Aorta (tissue), 5 donors: ENCODE measurements around the gene E2F3. TPM values are rescaled to one million over a fixed set of nuclear protein-coding genes. Genes with fewer than 3 reads are reported as not detected.
A peak's percentile ranks its signal among the peaks of the same experiment; 100 is the strongest.

Experiments
- ATAC-seq: fragments of 200-7000 bp; cut with Tn5 transposase; one replicate; pipeline ENCODE4 v1.9.1; 2022; ENCODE audit warnings: moderate library complexity; ENCODE audit not compliant: low FRiP score
- DNase-seq, 2 donors: peaks; one replicate each; pipeline ENCODE4 v3.0.0-alpha.2; 2020
- H3K27ac ChIP-seq, 2 donors: one replicate each; pipeline ENCODE4 v1.5.1; 2013; ENCODE audit warnings: low read length in 2 of 2, mild to moderate bottlenecking in 2 of 2, moderate library complexity in 2 of 2, control low read depth in 1 of 2, inconsistent platforms in 1 of 2, low read depth in 1 of 2
- H3K27me3 ChIP-seq, 2 donors: one replicate each; pipeline ENCODE4 v1.6.1; 2013; ENCODE audit warnings: control low read depth in 1 of 2, low read length in 1 of 2, mild to moderate bottlenecking in 1 of 2, moderate library complexity in 1 of 2; ENCODE audit not compliant: insufficient read depth in 2 of 2, control insufficient read depth in 1 of 2
- H3K36me3 ChIP-seq, 2 donors: one replicate each; pipeline ENCODE4 v1.6.1; 2013; ENCODE audit warnings: control low read depth in 1 of 2, low read length in 1 of 2, mild to moderate bottlenecking in 1 of 2; ENCODE audit not compliant: insufficient read depth in 2 of 2, control insufficient read depth in 1 of 2
- H3K4me1 ChIP-seq, 2 donors: one replicate each; pipeline ENCODE4 v1.6.1; 2013; ENCODE audit warnings: low read length in 2 of 2, control low read depth in 1 of 2, mild to moderate bottlenecking in 1 of 2, moderate library complexity in 1 of 2; ENCODE audit not compliant: insufficient read depth in 2 of 2, control insufficient read depth in 1 of 2
- H3K4me3 ChIP-seq, 2 donors: one replicate each; pipeline ENCODE4 v1.5.1; 2013; ENCODE audit warnings: low read length in 2 of 2, control low read depth in 1 of 2, mild to moderate bottlenecking in 1 of 2
- H3K9me3 ChIP-seq: one replicate; pipeline ENCODE4 v1.6.1; 2013; ENCODE audit warnings: mild to moderate bottlenecking, low read length; ENCODE audit not compliant: control insufficient read depth
- WGBS, 2 donors: extraction: QIAGEN DNeasy Blood & Tissue Kit; methylation state at CpG; one replicate each; pipeline ENCODE4 v1.1.7; 2013; 5-methylcytosine and 5-hydroxymethylcytosine counted together
- intact Hi-C, 2 donors: fragments of 100-400 bp; cut with DNase I; formaldehyde crosslinking; loops; one replicate each; pipeline versions ENCODE4 v1.14.2 to v1.15.0; 2022
- polyA plus RNA-seq, 2 donors: library from polyadenylated mRNA; stranded (reverse); fragments of 200-250 nt; gene quantifications; one replicate each; pipeline ENCODE4 v1.2.3, GENCODE V29; 2013
- total RNA-seq, 2 donors: library from RNA; stranded (reverse); fragmentation: NEBNext Ultra II Directional; extraction: Animal tissue kit (Norgen Biotek cat#: 25700); gene quantifications; one replicate each; pipeline ENCODE4 v1.2.1, GENCODE V29; 2021
- donor health status: healthy with polysubstance abuse.
- donor health status: Bipolar disorder and iron deficiency.
- donor health status: DM: no; HTN: no; CAD: no.
- donor health status: DM: no; HTN: no; CAD: no.
- donor health status: DM: yes; HTN: yes; CAD: no.

Gene E2F3
- total and polyA plus RNA-seq, 4 donors: 3.3 to 15.5 (median 10.2) TPM

- ATAC-seq (no peak), DNase-seq (no peak)
- Histone ChIP-seq H3K4me3 (no peak overlapping the region), H3K27me3 (no peaks in the 10 kb centered on the region), H3K36me3 (no peaks in the 10 kb centered on the region), H3K27ac (no peak overlapping the region), H3K4me1 (no peaks in the 10 kb centered on the region), H3K9me3 (no peaks in the 10 kb centered on the region)
- intact Hi-C loops: no loop called here
- 89 to 92% methylated on average over 2 of the region's 2 CpGs for WGBS, 2 donors
Observed at GRCh38 chr6:20433929-20434328, 32.2 kb downstream of the E2F3 start.

- Histone ChIP-seq H3K9me3 (no peaks in the 10 kb centered on the region), H3K36me3 (no peaks in the 10 kb centered on the region), H3K4me1 (no peaks in the 10 kb centered on the region), H3K4me3 (no peak overlapping the region), H3K27ac (no peak overlapping the region), H3K27me3 (no peaks in the 10 kb centered on the region)
- WGBS, 2 donors: 96 to 99% methylated on average over 6 of the region's 6 CpGs
- ATAC-seq (no peak), DNase-seq (no peak)
- intact Hi-C loops: loop anchor here in 1 of 2 donors (5.0 kb wide), 1 partner anchor 32 kb away; the partner anchor contains the start of gene E2F3
Observed at GRCh38 chr6:20434766-20435165, 33.1 kb downstream of the E2F3 start.

- Histone ChIP-seq H3K27ac (no peak overlapping the region), H3K9me3 (no peaks in the 10 kb centered on the region), H3K36me3 (no peaks in the 10 kb centered on the region), H3K27me3 (no peaks in the 10 kb centered on the region), H3K4me3 (no peak overlapping the region), H3K4me1 (no peaks in the 10 kb centered on the region)
- intact Hi-C loops: loop anchor here in 1 of 2 donors (5.0 kb wide), 1 partner anchor 34 kb away; the partner anchor contains the start of gene E2F3
- ATAC-seq: no peak
- 95 to 98% methylated on average over 2 of the region's 2 CpGs for WGBS, 2 donors
- no peak for DNase-seq
Observed at GRCh38 chr6:20436719-20437118, 35.0 kb downstream of the E2F3 start.

- Histone ChIP-seq H3K27ac (no peak overlapping the region), H3K4me1 (no peaks in the 10 kb centered on the region), H3K9me3 (no peaks in the 10 kb centered on the region), H3K4me3 (no peak overlapping the region), H3K36me3 (no peaks in the 10 kb centered on the region), H3K27me3 (no peaks in the 10 kb centered on the region)
- no peak for DNase-seq
- ATAC-seq: no peak
- intact Hi-C loops: loop anchor here in 1 of 2 donors (5.0 kb wide), 1 partner anchor 35 kb away; the partner anchor contains the start of gene E2F3
- 93 to 95% methylated on average over 8 of the region's 8 CpGs for WGBS, 2 donors
Observed at GRCh38 chr6:20437639-20438038, 36.0 kb downstream of the E2F3 start.

GRCh38 chr6:20438462-20439070, 36.9 kb downstream of the E2F3 start:
- WGBS, 2 donors: 61 to 62% methylated on average over 4 of the region's 4 CpGs

GRCh38 chr6:20439558-20439957, 37.9 kb downstream of the E2F3 start:
- Histone ChIP-seq H3K9me3 (no peaks in the 10 kb centered on the region), H3K27ac (no peak overlapping the region), H3K27me3 (no peaks in the 10 kb centered on the region), H3K4me3 (no peak overlapping the region), H3K4me1 (peaks cover 0 to 2% of the 10 kb centered on the region in 2 donors), H3K36me3 (no peaks in the 10 kb centered on the region)
- no peak for ATAC-seq
- intact Hi-C loops: loop anchor here in 1 of 2 donors (5.0 kb wide), 1 partner anchor 37 kb away; the partner anchor contains the start of gene E2F3
- WGBS, 2 donors: 94% methylated on average over 3 of the region's 3 CpGs
- DNase-seq: no peak

More at GRCh38 chr6:20438462-20439070, 36.9 kb downstream of the E2F3 start:
- H3K27ac ChIP-seq: no peak overlapping the region
- no peaks in the 10 kb centered on the region for H3K36me3 ChIP-seq
- H3K9me3 ChIP-seq: no peaks in the 10 kb centered on the region
- DNase-seq: no peak
- ATAC-seq: no peak
- intact Hi-C loops: loop anchor here in 1 of 2 donors (5.0 kb wide), 1 partner anchor 36 kb away; the partner anchor contains the start of gene E2F3
- H3K27me3 ChIP-seq: no peaks in the 10 kb centered on the region
- H3K4me3 ChIP-seq: no peak overlapping the region
- no peaks in the 10 kb centered on the region for H3K4me1 ChIP-seq

GRCh38 chr6:20440296-20440695, 38.6 kb downstream of the E2F3 start:
- ATAC-seq (peak; percentile 45), DNase-seq (no peak)
- intact Hi-C loops: loop anchor here in 1 of 2 donors (5.0 kb wide), 1 partner anchor 38 kb away; the partner anchor contains the start of gene E2F3
- no peaks in the 10 kb centered on the region for H3K27me3 ChIP-seq
- 4 to 6% methylated on average over 4 of the region's 4 CpGs for WGBS, 2 donors
- peak overlapping the region in 1 of 2 donors; percentile 71 for H3K27ac ChIP-seq
- no peaks in the 10 kb centered on the region for H3K9me3 ChIP-seq
- no peak overlapping the region for H3K4me3 ChIP-seq
- no peaks in the 10 kb centered on the region for H3K36me3 ChIP-seq
- H3K4me1 ChIP-seq: peaks cover 0 to 3% of the 10 kb centered on the region in 2 donors

GRCh38 chr6:20441236-20441635, 39.6 kb downstream of the E2F3 start:
- Histone ChIP-seq H3K4me1 (peaks cover 0 to 3% of the 10 kb centered on the region in 2 donors), H3K9me3 (no peaks in the 10 kb centered on the region), H3K27ac (no peak overlapping the region), H3K4me3 (no peak overlapping the region), H3K27me3 (no peaks in the 10 kb centered on the region), H3K36me3 (no peaks in the 10 kb centered on the region)
- DNase-seq (no peak), ATAC-seq (no peak)
- intact Hi-C loops: loop anchor here in 1 of 2 donors (5.0 kb wide), 1 partner anchor 39 kb away; the partner anchor contains the start of gene E2F3
- 94 to 100% methylated on average over 1 of the region's 1 CpG for WGBS, 2 donors

- Histone ChIP-seq H3K4me3 (no peak overlapping the region), H3K4me1 (peaks cover 0 to 3% of the 10 kb centered on the region in 2 donors), H3K9me3 (no peaks in the 10 kb centered on the region), H3K36me3 (no peaks in the 10 kb centered on the region), H3K27me3 (no peaks in the 10 kb centered on the region), H3K27ac (no peak overlapping the region)
- no peak for DNase-seq
- intact Hi-C loops: loop anchor here in 1 of 2 donors (5.0 kb wide), 1 partner anchor 40 kb away; the partner anchor contains the start of gene E2F3
- ATAC-seq: no peak
- WGBS, 2 donors: 82 to 83% methylated on average over 7 of the region's 7 CpGs
Observed at GRCh38 chr6:20441921-20442320, 40.2 kb downstream of the E2F3 start.
